Thoracic aorta (tissue), 2 donors: ENCODE measurements around the gene SLC10A6. TPM values are rescaled to one million over a fixed set of nuclear protein-coding genes. Genes with fewer than 3 reads are reported as not detected.

Experiments used
- ATAC-seq: fragments of 150-250 bp; one replicate; pipeline ENCODE4 v1.8.0; 2017; ENCODE audit warnings: low read depth; ENCODE audit not compliant: insufficient number of reproducible peaks, low FRiP score
- DNase-seq: peaks from one replicate; pipeline ENCODE4 v3.0.0-alpha.2; 2020; ENCODE audit warnings: low spot score
- H3K27ac ChIP-seq, 2 donors: fragments of 200-600 bp; sonication (generic); 1 replicate in 1 of 2; 2 replicates in 1 of 2; pipeline ENCODE4 v1.5.1; 2016; ENCODE audit warnings: mild to moderate bottlenecking in 2 of 2, moderate library complexity in 2 of 2
- H3K27me3 ChIP-seq: fragments of 200-600 bp; sonication (generic); replicated peaks from 2 replicates; pipeline ENCODE4 v1.6.0; 2016; ENCODE audit warnings: mild to moderate bottlenecking; ENCODE audit not compliant: insufficient read depth
- H3K36me3 ChIP-seq: fragments of 200-600 bp; sonication (generic); one replicate; pipeline ENCODE4 v1.5.1; 2016
- H3K4me1 ChIP-seq, 2 donors: fragments of 200-600 bp; sonication (generic); 1 replicate in 1 of 2; 2 replicates in 1 of 2; pipeline versions ENCODE4 v1.5.1 to v1.6.0; 2016; ENCODE audit warnings: low read depth in 2 of 2, mild to moderate bottlenecking in 1 of 2; ENCODE audit not compliant: control insufficient read depth in 1 of 2
- H3K4me3 ChIP-seq: fragments of 200-600 bp; sonication (generic); 2 replicates; pipeline ENCODE4 v1.5.1; 2016; ENCODE audit warnings: mild to moderate bottlenecking
- H3K9me3 ChIP-seq: fragments of 200-600 bp; sonication (generic); 2 replicates; pipeline ENCODE4 v1.5.1; 2016
- CTCF ChIP-seq: fragments of 200-600 bp; sonication (generic); IDR thresholded peaks from one replicate; pipeline ENCODE4 v1.5.1; 2019; ENCODE audit warnings: antibody characterized with exemption
- total RNA-seq, 2 donors: library from RNA; depleted of rRNA; stranded (reverse); fragments of >200 nt; gene quantifications; one replicate each; pipeline versions ENCODE4 v1.1.0 to v1.2.3, GENCODE V29; 2016

SLC10A6 gene, protein sequence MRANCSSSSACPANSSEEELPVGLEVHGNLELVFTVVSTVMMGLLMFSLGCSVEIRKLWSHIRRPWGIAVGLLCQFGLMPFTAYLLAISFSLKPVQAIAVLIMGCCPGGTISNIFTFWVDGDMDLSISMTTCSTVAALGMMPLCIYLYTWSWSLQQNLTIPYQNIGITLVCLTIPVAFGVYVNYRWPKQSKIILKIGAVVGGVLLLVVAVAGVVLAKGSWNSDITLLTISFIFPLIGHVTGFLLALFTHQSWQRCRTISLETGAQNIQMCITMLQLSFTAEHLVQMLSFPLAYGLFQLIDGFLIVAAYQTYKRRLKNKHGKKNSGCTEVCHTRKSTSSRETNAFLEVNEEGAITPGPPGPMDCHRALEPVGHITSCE
- total RNA-seq: 10 to 100 TPM in 1 of 2 donors, 1 to 10 TPM in 1; 4.2 to 12.0 TPM

DNA sequence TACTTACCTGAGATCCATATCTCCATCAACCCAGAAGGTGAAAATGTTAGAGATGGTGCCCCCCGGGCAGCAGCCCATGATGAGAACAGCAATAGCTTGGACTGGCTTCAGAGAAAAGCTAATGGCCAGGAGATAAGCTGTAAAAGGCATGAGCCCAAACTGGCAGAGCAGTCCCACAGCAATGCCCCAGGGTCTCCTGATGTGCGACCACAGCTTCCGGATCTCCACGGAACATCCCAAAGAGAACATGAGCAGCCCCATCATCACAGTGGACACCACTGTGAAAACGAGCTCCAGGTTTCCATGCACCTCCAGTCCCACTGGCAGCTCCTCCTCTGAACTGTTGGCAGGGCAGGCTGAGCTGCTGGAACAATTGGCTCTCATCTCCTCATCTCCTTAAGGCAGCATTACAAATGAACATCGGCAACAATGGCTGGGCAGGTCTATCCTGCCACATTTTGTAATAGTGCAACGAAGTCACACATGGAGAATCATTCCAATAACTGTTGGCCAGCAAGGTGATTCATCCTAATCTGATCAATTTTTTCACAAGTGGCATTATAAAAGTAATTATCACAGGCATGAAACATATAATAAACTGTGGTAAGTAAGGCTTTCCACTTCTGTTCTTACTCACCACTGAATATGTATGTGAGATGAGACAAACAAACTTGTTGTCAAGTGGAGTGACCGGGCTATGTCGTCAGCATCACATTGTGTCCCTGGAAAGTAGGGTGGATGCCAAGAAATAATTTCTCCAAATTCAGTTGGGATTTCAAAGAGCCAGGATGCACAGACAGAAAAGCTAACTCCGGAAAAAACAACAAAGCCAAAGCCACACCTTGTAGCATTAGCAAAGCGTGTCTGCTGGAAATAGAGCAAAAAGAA is at the start of gene SLC10A6:
Gene SLC10A6, minus strand, starts transcription at position 653 of the 888 bp plus-strand sequence. Its CDS starts 269 bp downstream, at position 384.
- no peaks in the 10 kb centered on the region for H3K9me3 ChIP-seq
- ATAC-seq (no peak), DNase-seq (no peak)
- peaks cover 0 to 18% of the 10 kb centered on the region in 2 donors for H3K4me1 ChIP-seq
- no peak for TF ChIP-seq CTCF
- no peaks in the 10 kb centered on the region for H3K27me3 ChIP-seq
- H3K36me3 ChIP-seq: no peaks in the 10 kb centered on the region
- H3K27ac ChIP-seq: peak within 1 kb of the TSS in 1 of 2 donors; percentile 6
- H3K4me3 ChIP-seq: peak within 1 kb of the TSS; percentile 10

- no peak for ATAC-seq
- H3K36me3 ChIP-seq: no peaks in the 10 kb centered on the region
These were observed 49.4 kb upstream of the SLC10A6 start for GRCh38 chr4:86898562-86898961.

GRCh38 chr4:86896596-86896995 is 47.4 kb upstream of the SLC10A6 start:
- no peak for ATAC-seq
- no peak overlapping the region for H3K4me3 ChIP-seq
- H3K27ac ChIP-seq: no peak overlapping the region
- peaks cover 0 to under 1% of the 10 kb centered on the region in 2 donors for H3K4me1 ChIP-seq
- no peaks in the 10 kb centered on the region for H3K27me3 ChIP-seq
- TF ChIP-seq CTCF: no peak
- no peaks in the 10 kb centered on the region for H3K36me3 ChIP-seq
- DNase-seq: no peak
- no peaks in the 10 kb centered on the region for H3K9me3 ChIP-seq

More at GRCh38 chr4:86898562-86898961, 49.4 kb upstream of the SLC10A6 start:
- TF ChIP-seq CTCF: no peak
- no peaks in the 10 kb centered on the region for H3K4me1 ChIP-seq
- DNase-seq: no peak
- H3K4me3 ChIP-seq: no peak overlapping the region
- no peaks in the 10 kb centered on the region for H3K27me3 ChIP-seq
- H3K27ac ChIP-seq: no peak overlapping the region
- H3K9me3 ChIP-seq: no peaks in the 10 kb centered on the region

GRCh38 chr4:86895692-86896488 is 46.7 kb upstream of the SLC10A6 start:
- TF ChIP-seq CTCF: peak; percentile 64
- DNase-seq: no peak
- H3K9me3 ChIP-seq: no peaks in the 10 kb centered on the region
- H3K4me3 ChIP-seq: no peak overlapping the region
- no peaks in the 10 kb centered on the region for H3K36me3 ChIP-seq
- H3K27me3 ChIP-seq: no peaks in the 10 kb centered on the region
- peaks cover 0 to 6% of the 10 kb centered on the region in 2 donors for H3K4me1 ChIP-seq
- ATAC-seq: no peak
- no peak overlapping the region for H3K27ac ChIP-seq
